H9 (cell line): ENCODE data around the gene ZNF556. TPM values are rescaled to one million over a fixed set of nuclear protein-coding genes. Genes with fewer than 3 reads are reported as not detected.

Experiments
- DNase-seq: peaks from one replicate; pipeline ENCODE4 v3.0.0-alpha.2; 2017
- H2AFZ ChIP-seq: one replicate; pipeline ENCODE4 v1.6.1; 2013; ENCODE audit warnings: mild to moderate bottlenecking, low read length, control low read depth, moderate library complexity
- H2AK5ac ChIP-seq: 2 replicates; pipeline ENCODE4 v1.6.1; 2013; ENCODE audit warnings: low read length, control low read depth, mixed read lengths; ENCODE audit not compliant: insufficient read length
- H2BK120ac ChIP-seq: one replicate; pipeline ENCODE4 v1.6.1; 2013; ENCODE audit warnings: low read depth, mild to moderate bottlenecking, low read length, control low read depth, inconsistent platforms; ENCODE audit not compliant: poor library complexity, severe bottlenecking
- H2BK12ac ChIP-seq: 2 replicates; pipeline ENCODE4 v1.6.1; 2013; ENCODE audit warnings: low read length, control low read depth, mixed read lengths, low read depth; ENCODE audit not compliant: insufficient read length
- H2BK15ac ChIP-seq: 2 replicates; pipeline ENCODE4 v1.6.1; 2013; ENCODE audit warnings: low read depth, low read length, control low read depth
- H2BK20ac ChIP-seq: one replicate; pipeline ENCODE4 v1.6.1; 2013; ENCODE audit warnings: low read depth, mild to moderate bottlenecking, low read length, control low read depth, inconsistent platforms; ENCODE audit not compliant: poor library complexity, severe bottlenecking
- H2BK5ac ChIP-seq: 2 replicates; pipeline ENCODE4 v1.6.1; 2013; ENCODE audit warnings: low read length, control low read depth, mixed read lengths; ENCODE audit not compliant: insufficient read length
- H3K14ac ChIP-seq: 2 replicates; pipeline ENCODE4 v1.6.1; 2013; ENCODE audit warnings: low read length, control low read depth; ENCODE audit not compliant: insufficient read depth
- H3K18ac ChIP-seq: 2 replicates; pipeline ENCODE4 v1.6.1; 2013; ENCODE audit warnings: low read depth, mild to moderate bottlenecking, mixed read lengths, low read length, control low read depth; ENCODE audit not compliant: insufficient read length
- H3K23ac ChIP-seq: 2 replicates; pipeline ENCODE4 v1.6.1; 2013; ENCODE audit warnings: low read length, control low read depth, mixed read lengths, low read depth; ENCODE audit not compliant: insufficient read length
- H3K23me2 ChIP-seq: 2 replicates; pipeline ENCODE4 v1.6.1; 2013; ENCODE audit warnings: low read depth, mild to moderate bottlenecking, mixed read lengths, low read length, control low read depth; ENCODE audit not compliant: insufficient read length, poor library complexity, severe bottlenecking
- H3K27ac ChIP-seq: 2 replicates; pipeline ENCODE4 v1.5.1; 2013; ENCODE audit warnings: low read length, control low read depth, mixed read lengths, low read depth; ENCODE audit not compliant: insufficient read length
- H3K27me3 ChIP-seq: 2 replicates; pipeline ENCODE4 v1.6.1; 2013; ENCODE audit warnings: low read length, control low read depth, inconsistent platforms; ENCODE audit not compliant: insufficient read depth
- H3K4ac ChIP-seq: 2 replicates; pipeline ENCODE4 v1.6.1; 2013; ENCODE audit warnings: low read depth, mild to moderate bottlenecking, control low read depth, inconsistent platforms, low read length, moderate library complexity
- H3K4me1 ChIP-seq: 2 replicates; pipeline ENCODE4 v1.6.1; 2013; ENCODE audit warnings: low read length, control low read depth, inconsistent platforms; ENCODE audit not compliant: insufficient read depth
- H3K4me2 ChIP-seq: 2 replicates; pipeline ENCODE4 v1.6.1; 2013; ENCODE audit warnings: low read length, control low read depth, mixed read lengths; ENCODE audit not compliant: insufficient read length, insufficient read depth
- H3K56ac ChIP-seq: 2 replicates; pipeline ENCODE4 v1.6.1; 2013; ENCODE audit warnings: low read depth, mild to moderate bottlenecking, mixed read lengths, low read length, control low read depth; ENCODE audit not compliant: insufficient read length
- H3K79me1 ChIP-seq: 2 replicates; pipeline ENCODE4 v1.6.1; 2013; ENCODE audit warnings: low read depth, mild to moderate bottlenecking, moderate library complexity, low read length, control low read depth, inconsistent platforms; ENCODE audit not compliant: insufficient read depth, poor library complexity, severe bottlenecking
- H3K79me2 ChIP-seq: 2 replicates; pipeline ENCODE4 v1.6.1; 2013; ENCODE audit warnings: low read length, control low read depth, inconsistent platforms; ENCODE audit not compliant: insufficient read depth
- H3K9ac ChIP-seq: 2 replicates; pipeline ENCODE4 v1.6.1; 2013; ENCODE audit warnings: low read length, control low read depth, mixed read lengths; ENCODE audit not compliant: insufficient read length; ENCODE audit errors: extremely low read depth
- H3K9me3 ChIP-seq: one replicate; pipeline ENCODE4 v1.6.1; 2013; ENCODE audit warnings: low read depth, low read length, inconsistent platforms; ENCODE audit not compliant: control insufficient read depth
- H3T11ph ChIP-seq: one replicate; pipeline ENCODE4 v1.6.1; 2013; ENCODE audit warnings: mild to moderate bottlenecking, low read length, control low read depth, inconsistent platforms
- H4K20me1 ChIP-seq: one replicate; pipeline ENCODE4 v1.6.1; 2013; ENCODE audit not compliant: control insufficient read depth, insufficient read length, insufficient read depth
- H4K5ac ChIP-seq: 2 replicates; pipeline ENCODE4 v1.6.1; 2013; ENCODE audit warnings: low read depth, mild to moderate bottlenecking, mixed read lengths, low read length, control low read depth; ENCODE audit not compliant: insufficient read length
- H4K8ac ChIP-seq: replicated peaks from 2 replicates; pipeline ENCODE4 v1.6.1; 2013; ENCODE audit warnings: low read length, control low read depth, mixed read lengths, low read depth; ENCODE audit not compliant: insufficient read length
- H4K91ac ChIP-seq: 2 replicates; pipeline ENCODE4 v1.6.1; 2013; ENCODE audit warnings: low read depth, mild to moderate bottlenecking, moderate library complexity, mixed read lengths, low read length, control low read depth; ENCODE audit not compliant: insufficient read length
- H3K27ac Mint-ChIP-seq, 3 experiments: 2 replicates in 2 of 3; 3 replicates in 1 of 3; pipeline ENCODE4 v1.8.0; 2020 to 2021; ENCODE audit warnings: mixed read lengths in 3 of 3, mild to moderate bottlenecking in 1 of 3, moderate library complexity in 1 of 3
- H3K27me3 Mint-ChIP-seq: 2 replicates; pipeline ENCODE4 v1.8.0; 2021; ENCODE audit warnings: low read depth, mild to moderate bottlenecking, moderate library complexity, mixed read lengths
- H3K36me3 Mint-ChIP-seq, 3 experiments: 2 replicates in 2 of 3; 3 replicates in 1 of 3; pipeline ENCODE4 v1.8.0; 2020 to 2021; ENCODE audit warnings: low read depth in 3 of 3, mixed read lengths in 3 of 3; ENCODE audit not compliant: insufficient read depth in 1 of 3
- H3K4me1 Mint-ChIP-seq, 2 experiments: 2 replicates each; pipeline ENCODE4 v1.8.0; 2020; ENCODE audit warnings: mixed read lengths in 2 of 2
- H3K4me3 Mint-ChIP-seq, 2 experiments: 2 replicates in 1 of 2; 3 replicates in 1 of 2; pipeline ENCODE4 v1.8.0; 2020 to 2021; ENCODE audit warnings: mild to moderate bottlenecking in 2 of 2, mixed read lengths in 2 of 2, moderate library complexity in 1 of 2
- H3K9me3 Mint-ChIP-seq, 2 experiments: 2 replicates in 1 of 2; 3 replicates in 1 of 2; pipeline ENCODE4 v1.8.0; 2020; ENCODE audit warnings: mild to moderate bottlenecking in 2 of 2, mixed read lengths in 2 of 2, moderate library complexity in 1 of 2
- WGBS: extraction: QIAGEN DNeasy Blood & Tissue Kit; methylation state at CpG from one replicate; pipeline ENCODE4 v1.1.7; 2013; ENCODE audit warnings: missing lambda C conversion rate, low lambda C conversion rate, mixed read lengths; ENCODE audit not compliant: insufficient read length; ENCODE audit errors: extremely low coverage; 5-methylcytosine and 5-hydroxymethylcytosine counted together
- total RNA-seq: library from RNA; stranded (reverse); gene quantifications from 2 replicates; pipeline ENCODE4 v1.2.1, GENCODE V29; 2021
- TF ChIP-seq, protein P1 (sequence below): fragments of 200-600 bp; sonication (generic); conservative IDR thresholded peaks from 3 replicates; pipeline ENCODE4 v1.8.0; 2021; ENCODE audit warnings: antibody characterized with exemption, mild to moderate bottlenecking

Gene ZNF556
- total RNA-seq, 1 experiment from 2014 or later = not detected

GRCh38 chr19:2840794-2841791, 26.0 kb upstream of the ZNF556 start, which contains the start of gene ZNF555:
ZNF555 (plus strand) TSS chr19:2841475; CDS start chr19:2841573, 98 bp downstream.
- no peak within 1 kb of the TSS for H2BK120ac ChIP-seq
- H2BK15ac ChIP-seq = no peak within 1 kb of the TSS; the same call in 1 of the 2 replicates
- peak within 1 kb of the TSS; percentile 7 for H3K9ac ChIP-seq
- H3K4me1 ChIP-seq = no peaks in the 10 kb centered on the region
- no peak within 1 kb of the TSS for H3K27ac ChIP-seq
- peak within 1 kb of the TSS; percentile 62 for H3K4me2 ChIP-seq
- H2BK12ac ChIP-seq = no peak within 1 kb of the TSS
- no peak within 1 kb of the TSS for H4K91ac ChIP-seq
- peaks cover 5% of the 10 kb centered on the region for H3K23me2 ChIP-seq
- peak within 1 kb of the TSS in 2 of 3 experiments; percentile 27 to 53; a peak in 3 of 7 replicates for H3K27ac Mint-ChIP-seq
- H3T11ph ChIP-seq = no peak within 1 kb of the TSS
- TF ChIP-seq, protein P1, sequence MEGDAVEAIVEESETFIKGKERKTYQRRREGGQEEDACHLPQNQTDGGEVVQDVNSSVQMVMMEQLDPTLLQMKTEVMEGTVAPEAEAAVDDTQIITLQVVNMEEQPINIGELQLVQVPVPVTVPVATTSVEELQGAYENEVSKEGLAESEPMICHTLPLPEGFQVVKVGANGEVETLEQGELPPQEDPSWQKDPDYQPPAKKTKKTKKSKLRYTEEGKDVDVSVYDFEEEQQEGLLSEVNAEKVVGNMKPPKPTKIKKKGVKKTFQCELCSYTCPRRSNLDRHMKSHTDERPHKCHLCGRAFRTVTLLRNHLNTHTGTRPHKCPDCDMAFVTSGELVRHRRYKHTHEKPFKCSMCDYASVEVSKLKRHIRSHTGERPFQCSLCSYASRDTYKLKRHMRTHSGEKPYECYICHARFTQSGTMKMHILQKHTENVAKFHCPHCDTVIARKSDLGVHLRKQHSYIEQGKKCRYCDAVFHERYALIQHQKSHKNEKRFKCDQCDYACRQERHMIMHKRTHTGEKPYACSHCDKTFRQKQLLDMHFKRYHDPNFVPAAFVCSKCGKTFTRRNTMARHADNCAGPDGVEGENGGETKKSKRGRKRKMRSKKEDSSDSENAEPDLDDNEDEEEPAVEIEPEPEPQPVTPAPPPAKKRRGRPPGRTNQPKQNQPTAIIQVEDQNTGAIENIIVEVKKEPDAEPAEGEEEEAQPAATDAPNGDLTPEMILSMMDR = peak; percentile 63
- no peaks in the 10 kb centered on the region for H4K20me1 ChIP-seq
- no peaks in the 10 kb centered on the region; the same call in 1 of the 2 replicates for H3K27me3 Mint-ChIP-seq
- no peak within 1 kb of the TSS for H2BK20ac ChIP-seq
- no peak within 1 kb of the TSS for H4K5ac ChIP-seq
- no peak within 1 kb of the TSS for H3K23ac ChIP-seq
- no CpG with 5 or more reads among the region's 106 CpGs for WGBS
- H3K27me3 ChIP-seq = no peaks in the 10 kb centered on the region
- no peak within 1 kb of the TSS for H3K4ac ChIP-seq
- peak within 1 kb of the TSS; percentile 76; the same call in 1 of the 2 replicates for H3K14ac ChIP-seq
- H2AFZ ChIP-seq = no peak within 1 kb of the TSS
- no peak within 1 kb of the TSS for H2AK5ac ChIP-seq
- H3K9me3 Mint-ChIP-seq = peaks cover 23 to 39% of the 10 kb centered on the region in 2 experiments
- peak within 1 kb of the TSS; percentile 81 to 91 for H3K4me3 Mint-ChIP-seq
- H3K18ac ChIP-seq = peak within 1 kb of the TSS; percentile 85
- peak; percentile 99 for DNase-seq
- peaks cover 9% of the 10 kb centered on the region for H3K9me3 ChIP-seq
- H2BK5ac ChIP-seq = no peak within 1 kb of the TSS
- H4K8ac ChIP-seq = no peak within 1 kb of the TSS
- no peaks in the 10 kb centered on the region for H3K79me1 ChIP-seq
- H3K79me2 ChIP-seq = no peaks in the 10 kb centered on the region
- peaks cover 5 to 13% of the 10 kb centered on the region in 2 experiments for H3K4me1 Mint-ChIP-seq
- no peak within 1 kb of the TSS for H3K56ac ChIP-seq
- H3K36me3 Mint-ChIP-seq = peaks cover 29 to 31% (median 30%) of the 10 kb centered on the region in 3 experiments
